SK-N-SH treated with all-trans-retinoic acid at 6 μM for 48 hours (cell line): ENCODE results near the gene SCYGR3.

Source experiments
- ATAC-seq: fragments of 200-7000 bp; cut with Tn5 transposase; 3 replicates; pipeline ENCODE4 v1.9.1; 2020; ENCODE audit warnings: mild to moderate bottlenecking, moderate library complexity
- ARNTL ChIP-seq: fragments of 450-650 bp; formaldehyde crosslinking; IDR thresholded peaks from 2 replicates; pipeline ENCODE4 v1.5.0; 2020; ENCODE audit warnings: low read depth, mild to moderate bottlenecking, moderate library complexity, borderline replicate concordance
- BACH2 ChIP-seq: fragments of 250-450 bp; sonication (Bioruptor Pico); IDR thresholded peaks from 2 replicates; pipeline ENCODE4 v1.9.0; 2021; ENCODE audit warnings: mild to moderate bottlenecking, borderline replicate concordance
- CREB5 ChIP-seq: fragments of 250-450 bp; sonication (Bioruptor Pico); IDR thresholded peaks from 2 replicates; pipeline ENCODE4 v1.5.1; 2020; ENCODE audit warnings: low read depth, mild to moderate bottlenecking, moderate library complexity
- CSDC2 ChIP-seq: fragments of 250-450 bp; sonication (Bioruptor Pico); IDR thresholded peaks from 2 replicates; pipeline ENCODE4 v1.5.0; 2020; ENCODE audit warnings: mild to moderate bottlenecking, moderate library complexity
- CSRNP3 ChIP-seq: fragments of 250-450 bp; sonication (Bioruptor Pico); IDR thresholded peaks from 2 replicates; pipeline ENCODE4 v1.5.1; 2021; ENCODE audit warnings: mild to moderate bottlenecking, moderate library complexity
- GLIS3 ChIP-seq: fragments of 250-450 bp; sonication (Bioruptor Pico); IDR thresholded peaks from 2 replicates; pipeline ENCODE4 v1.5.0; 2020; ENCODE audit warnings: mild to moderate bottlenecking, moderate library complexity
- ISL1 ChIP-seq: fragments of 250-450 bp; sonication (Bioruptor Pico); IDR thresholded peaks from 2 replicates; pipeline ENCODE4 v2.1.2; 2022; ENCODE audit warnings: mild to moderate bottlenecking, moderate library complexity
- OSR1 ChIP-seq: fragments of 250-450 bp; sonication (Bioruptor Pico); IDR thresholded peaks from 2 replicates; pipeline ENCODE4 v1.8.0; 2022; ENCODE audit warnings: moderate library complexity, mild to moderate bottlenecking, inconsistent platforms
- PATZ1 ChIP-seq: fragments of 250-450 bp; sonication (Bioruptor Pico); IDR thresholded peaks from 2 replicates; pipeline ENCODE4 v1.8.0; 2020; ENCODE audit warnings: mild to moderate bottlenecking, moderate library complexity, borderline replicate concordance
- POU6F1 ChIP-seq: fragments of 250-450 bp; sonication (Bioruptor Pico); IDR thresholded peaks from 2 replicates; pipeline ENCODE4 v1.8.0; 2021; ENCODE audit warnings: low read depth, mild to moderate bottlenecking, moderate library complexity, borderline replicate concordance
- PPARA ChIP-seq: fragments of 250-450 bp; sonication (Bioruptor Pico); IDR thresholded peaks from 2 replicates; pipeline ENCODE4 v1.5.0; 2020; ENCODE audit warnings: mild to moderate bottlenecking, borderline replicate concordance
- RARB ChIP-seq: fragments of 250-450 bp; sonication (Bioruptor Pico); IDR thresholded peaks from 2 replicates; pipeline ENCODE4 v1.8.0; 2021; ENCODE audit warnings: mild to moderate bottlenecking, moderate library complexity
- SNAI2 ChIP-seq: fragments of 250-450 bp; sonication (Bioruptor Pico); IDR thresholded peaks from 2 replicates; pipeline ENCODE4 v1.5.0; 2020; ENCODE audit warnings: mild to moderate bottlenecking, moderate library complexity
- TCF4 ChIP-seq: fragments of 250-450 bp; sonication (Bioruptor Pico); IDR thresholded peaks from 2 replicates; pipeline ENCODE4 v1.8.0; 2021; ENCODE audit warnings: mild to moderate bottlenecking, moderate library complexity, borderline replicate concordance
- TOX ChIP-seq: fragments of 250-450 bp; sonication (Bioruptor Pico); IDR thresholded peaks from 2 replicates; pipeline ENCODE4 v1.8.0; 2021; ENCODE audit warnings: mild to moderate bottlenecking, moderate library complexity, borderline replicate concordance
- TSHZ2 ChIP-seq: fragments of 250-450 bp; sonication (Bioruptor Pico); IDR thresholded peaks from 2 replicates; pipeline ENCODE4 v1.5.0; 2020; ENCODE audit warnings: mild to moderate bottlenecking, moderate library complexity
- ZC3H10 ChIP-seq: fragments of 250-450 bp; sonication (Bioruptor Pico); IDR thresholded peaks from 2 replicates; pipeline ENCODE4 v1.5.1; 2021; ENCODE audit warnings: mild to moderate bottlenecking, moderate library complexity
- ZFP3 ChIP-seq: fragments of 250-450 bp; sonication (Bioruptor Pico); IDR thresholded peaks from 2 replicates; pipeline ENCODE4 v1.5.0; 2020; ENCODE audit warnings: mild to moderate bottlenecking, moderate library complexity
- ZFP30 ChIP-seq: fragments of 450-650 bp; formaldehyde crosslinking; IDR thresholded peaks from 2 replicates; pipeline ENCODE4 v1.5.0; 2022; ENCODE audit warnings: mild to moderate bottlenecking, moderate library complexity
- ZNF565 ChIP-seq: fragments of 450-650 bp; formaldehyde crosslinking; conservative IDR thresholded peaks from 2 replicates; pipeline ENCODE4 v1.5.0; 2020; ENCODE audit warnings: low read depth, mild to moderate bottlenecking, moderate library complexity
- ZNF70 ChIP-seq: fragments of 450-650 bp; formaldehyde crosslinking; IDR thresholded peaks from 2 replicates; pipeline ENCODE4 v1.5.0; 2020; ENCODE audit warnings: mild to moderate bottlenecking, moderate library complexity
- ZNF8 ChIP-seq: fragments of 450-650 bp; formaldehyde crosslinking; IDR thresholded peaks from 2 replicates; pipeline ENCODE4 v1.5.0; 2020; ENCODE audit warnings: mild to moderate bottlenecking, moderate library complexity

The SCYGR3 gene

GRCh38 chr2:227595797-227596196 lies 18.8 kb downstream of the SCYGR3 start:
- no peak for ATAC-seq
- TF ChIP-seq ZNF565: no peak
- no peak for TF ChIP-seq ZNF70 (CRISPR knock-in tag)
- TF ChIP-seq ZC3H10 (CRISPR knock-in tag): no peak
- no peak for TF ChIP-seq RARB
- no peak for TF ChIP-seq ISL1
- TF ChIP-seq CSDC2 (CRISPR knock-in tag): no peak
- TF ChIP-seq BACH2 (CRISPR knock-in tag): no peak
- no peak for TF ChIP-seq TSHZ2 (CRISPR knock-in tag)
- TF ChIP-seq OSR1 (CRISPR knock-in tag): no peak
- TF ChIP-seq ZNF8 (CRISPR knock-in tag): no peak
- TF ChIP-seq ZFP30 (CRISPR knock-in tag): no peak
- TF ChIP-seq SNAI2 (CRISPR knock-in tag): no peak
- no peak for TF ChIP-seq PATZ1 (CRISPR knock-in tag)
- no peak for TF ChIP-seq PPARA (CRISPR knock-in tag)
- TF ChIP-seq TCF4: no peak
- no peak for TF ChIP-seq CREB5
- TF ChIP-seq CSRNP3: no peak
- no peak for TF ChIP-seq ARNTL
- TF ChIP-seq, all 23 proteins: peak for 0

- ATAC-seq: no peak
- TF ChIP-seq SNAI2 (CRISPR knock-in tag) (no peak), PPARA (CRISPR knock-in tag) (no peak), OSR1 (CRISPR knock-in tag) (no peak), TCF4 (no peak), CSRNP3 (no peak), ZNF8 (CRISPR knock-in tag) (no peak), TSHZ2 (CRISPR knock-in tag) (no peak), ZFP3 (CRISPR knock-in tag) (no peak), CSDC2 (CRISPR knock-in tag) (no peak), ZC3H10 (CRISPR knock-in tag) (no peak), ZNF70 (CRISPR knock-in tag) (no peak), CREB5 (no peak), ZFP30 (CRISPR knock-in tag) (no peak), BACH2 (CRISPR knock-in tag) (no peak), GLIS3 (CRISPR knock-in tag) (no peak), RARB (no peak), POU6F1 (CRISPR knock-in tag) (no peak), TOX (CRISPR knock-in tag) (no peak), ARNTL (no peak), ZNF565 (no peak)
These were observed 21.8 kb downstream of the SCYGR3 start for GRCh38 chr2:227592694-227593387.
